Hematopoietic multipotent progenitor cell treated with erythropoietin and hydrocortisone succinate and interleukin-3 and kit ligand, for 6 days (in vitro differentiated cells): ENCODE data around the gene IMPACT.

ENCODE experiments used
- DNase-seq: peaks from one replicate; pipeline ENCODE4 v3.0.0-alpha.2; 2015

The IMPACT gene

GRCh38 chr18:24426398-24427294 is at the start of gene IMPACT:
Gene IMPACT, plus strand, starts transcription at chr18:24426670. Its CDS starts 87 bp downstream, at chr18:24426757.
- peak; percentile 93 for DNase-seq

GRCh38 chr18:24378598-24378997 is 47.9 kb upstream of the IMPACT start:
- DNase-seq: no peak

GRCh38 chr18:24380163-24380747 is 46.2 kb upstream of the IMPACT start:
- DNase-seq: no peak

- peak; percentile 19 for DNase-seq
These were observed 45.3 kb upstream of the IMPACT start for GRCh38 chr18:24381126-24381525.

- peak; percentile 44 for DNase-seq
These were observed 39.8 kb upstream of the IMPACT start for GRCh38 chr18:24386681-24387080.

- DNase-seq: no peak
These were observed 37.5 kb upstream of the IMPACT start for GRCh38 chr18:24388957-24389356.

- DNase-seq: peak; percentile 52
These were observed 31.2 kb upstream of the IMPACT start for GRCh38 chr18:24395049-24395795.

- DNase-seq: peak; percentile 29
These were observed 30.3 kb upstream of the IMPACT start for GRCh38 chr18:24396082-24396633.

- peak; percentile 88 for DNase-seq
These were observed 29.3 kb upstream of the IMPACT start for GRCh38 chr18:24397131-24397693.

GRCh38 chr18:24397694-24398368 is 28.6 kb upstream of the IMPACT start, which contains the start of gene OSBPL1A:
Gene OSBPL1A, minus strand, starts transcription at chr18:24397824. Its CDS starts 20,291 bp downstream, at chr18:24377533.
- peak; percentile 97 for DNase-seq

- DNase-seq: no peak
These were observed 27.9 kb upstream of the IMPACT start for GRCh38 chr18:24398540-24398939.

- DNase-seq: no peak
These were observed 25.9 kb upstream of the IMPACT start for GRCh38 chr18:24400587-24400986.

GRCh38 chr18:24402209-24402785 is 24.2 kb upstream of the IMPACT start:
- DNase-seq: peak; percentile 43

- no peak for DNase-seq
These were observed 23.4 kb upstream of the IMPACT start for GRCh38 chr18:24403076-24403475.

- no peak for DNase-seq
These were observed 21.9 kb upstream of the IMPACT start for GRCh38 chr18:24404591-24404990.

- no peak for DNase-seq
These were observed 18.0 kb upstream of the IMPACT start for GRCh38 chr18:24408496-24408895.

GRCh38 chr18:24413148-24413547 is 13.3 kb upstream of the IMPACT start:
- DNase-seq: no peak

- DNase-seq: peak; percentile 55
These were observed 12.0 kb upstream of the IMPACT start for GRCh38 chr18:24414349-24415003.

- DNase-seq: peak; percentile 58
These were observed 9.0 kb upstream of the IMPACT start for GRCh38 chr18:24417480-24417879.

GRCh38 chr18:24420551-24420950 is 5.9 kb upstream of the IMPACT start:
- no peak for DNase-seq

- DNase-seq: no peak
These were observed 4.6 kb upstream of the IMPACT start for GRCh38 chr18:24421831-24422230.
